H1 (cell line): ENCODE measurements around the gene HOXB4. TPM values are rescaled to one million over a fixed set of nuclear protein-coding genes. Genes with fewer than 3 reads are reported as not detected.
A peak's percentile ranks its signal among the peaks of the same experiment; 100 is the strongest.

Source experiments
- CTCF ChIA-PET: fragments of 300-600 bp; sonication (Branson Sonifier 250); formaldehyde crosslinking; loops from one replicate; lab custom pipeline; 2021; ENCODE audit not compliant: partially characterized antibody; lab: Charles Lee
- POLR2A ChIA-PET: fragments of 300-600 bp; sonication (Branson Sonifier 250); formaldehyde crosslinking; loops from one replicate; lab custom pipeline; 2021; ENCODE audit warnings: inconsistent platforms; ENCODE audit not compliant: partially characterized antibody; lab: Charles Lee
- DNase-seq, 2 experiments: peaks; one replicate each; pipeline versions ENCODE4 v3.0.0 to v3.0.0-alpha.2; 2010 to 2022; ENCODE audit warnings: low spot score in 2 of 2, low read depth in 1 of 2, mixed read lengths in 1 of 2
- FAIRE-seq: peaks from 2 replicates; lab custom pipeline; 2011; peaks lifted over from hg19 to GRCh38; lab: Jason Lieb, UNC
- H2AFZ ChIP-seq: 2 replicates; pipeline ENCODE4 v1.8.1; 2012; ENCODE audit warnings: low read length, inconsistent platforms
- H2AK5ac ChIP-seq: 2 replicates; pipeline ENCODE4 v1.6.1; 2013; ENCODE audit warnings: low read depth, low read length
- H2BK120ac ChIP-seq: replicated peaks from 2 replicates; pipeline ENCODE3; 2013; ENCODE audit warnings: low read depth, low read length, inconsistent platforms
- H2BK12ac ChIP-seq: 2 replicates; pipeline ENCODE4 v1.6.1; 2013; ENCODE audit warnings: low read depth, low read length
- H2BK15ac ChIP-seq: 2 replicates; pipeline ENCODE4 v1.6.1; 2013; ENCODE audit warnings: low read length
- H2BK20ac ChIP-seq: 2 replicates; pipeline ENCODE4 v1.6.1; 2013; ENCODE audit warnings: low read length
- H2BK5ac ChIP-seq: 2 replicates; pipeline ENCODE4 v1.6.1; 2013; ENCODE audit warnings: low read depth, low read length
- H3K14ac ChIP-seq: 2 replicates; pipeline ENCODE4 v1.6.1; 2013; ENCODE audit warnings: inconsistent platforms; ENCODE audit not compliant: insufficient read length
- H3K18ac ChIP-seq: 2 replicates; pipeline ENCODE4 v1.6.1; 2013; ENCODE audit warnings: low read length; ENCODE audit errors: extremely low read depth
- H3K23ac ChIP-seq: 2 replicates; pipeline ENCODE4 v1.6.1; 2013; ENCODE audit warnings: inconsistent platforms; ENCODE audit not compliant: insufficient read length
- H3K23me2 ChIP-seq: 2 replicates; pipeline ENCODE4 v1.6.1; 2013; ENCODE audit warnings: low read depth, low read length
- H3K27ac ChIP-seq: 2 replicates; pipeline ENCODE4 v1.6.1; 2011; ENCODE audit warnings: low read depth, low read length, inconsistent platforms
- H3K27me3 ChIP-seq, 4 experiments: replicated peaks in 1 of 4; 1 replicate in 1 of 4; 2 replicates in 3 of 4; pipeline versions ENCODE4 v1.6.1 to v1.8.1; 2011 to 2013; ENCODE audit warnings: low read length in 3 of 4, mild to moderate bottlenecking in 3 of 4, inconsistent platforms in 2 of 4, mixed read lengths in 2 of 4, moderate library complexity in 1 of 4; ENCODE audit not compliant: control insufficient read depth in 3 of 4, insufficient read depth in 3 of 4; ENCODE audit errors: extremely low read depth in 1 of 4
- H3K36me3 ChIP-seq, 4 experiments: 2 replicates each; pipeline versions ENCODE4 v1.6.1 to v1.8.1; 2011 to 2013; ENCODE audit warnings: mild to moderate bottlenecking in 4 of 4, low read length in 3 of 4, moderate library complexity in 2 of 4, control low read depth in 1 of 4, inconsistent platforms in 1 of 4; ENCODE audit not compliant: insufficient read depth in 4 of 4, control insufficient read depth in 2 of 4
- H3K4ac ChIP-seq: replicated peaks from 2 replicates; pipeline ENCODE3; 2013; ENCODE audit warnings: low read length, low read depth, mixed read lengths, inconsistent platforms; ENCODE audit not compliant: insufficient read length
- H3K4me1 ChIP-seq, 4 experiments: replicated peaks in 1 of 4; 1 replicate in 1 of 4; 2 replicates in 3 of 4; pipeline versions ENCODE4 v1.6.1 to v1.8.1; 2011 to 2013; ENCODE audit warnings: low read length in 3 of 4, inconsistent platforms in 2 of 4, mixed read lengths in 1 of 4; ENCODE audit not compliant: insufficient read depth in 4 of 4, control insufficient read depth in 3 of 4
- H3K4me2 ChIP-seq, 2 experiments: 2 replicates each; pipeline versions ENCODE4 v1.6.1 to v1.8.1; 2011 to 2013; ENCODE audit warnings: low read depth in 2 of 2, low read length in 2 of 2, control low read depth in 1 of 2, inconsistent platforms in 1 of 2, mild to moderate bottlenecking in 1 of 2; ENCODE audit not compliant: insufficient read depth in 1 of 2
- H3K4me3 ChIP-seq, 4 experiments: fragments of 200-600, 300-600 bp in 1 of 4; sonication (generic), shearing (Covaris generic), sonication (Bioruptor Twin) in 1 of 4; 2 replicates each; pipeline versions ENCODE4 v1.5.1 to v1.8.1; 2011 to 2016; ENCODE audit warnings: low read length in 4 of 4, low read depth in 3 of 4, control low read depth in 2 of 4, inconsistent platforms in 2 of 4, mild to moderate bottlenecking in 2 of 4, mixed read lengths in 1 of 4, moderate library complexity in 1 of 4; ENCODE audit not compliant: insufficient read depth in 2 of 4; ENCODE audit errors: extremely low read depth in 1 of 4
- H3K56ac ChIP-seq: replicated peaks from 2 replicates; pipeline ENCODE3; 2013; ENCODE audit warnings: low read depth, mild to moderate bottlenecking, mixed read lengths, low read length, inconsistent platforms; ENCODE audit not compliant: insufficient read length
- H3K79me1 ChIP-seq: 2 replicates; pipeline ENCODE4 v1.6.1; 2013; ENCODE audit warnings: low read depth, low read length, control low read depth
- H3K79me2 ChIP-seq, 2 experiments: 2 replicates each; pipeline versions ENCODE4 v1.6.1 to v1.8.1; 2012 to 2013; ENCODE audit warnings: low read length in 2 of 2, mild to moderate bottlenecking in 2 of 2, inconsistent platforms in 1 of 2; ENCODE audit not compliant: insufficient read depth in 2 of 2, control insufficient read depth in 1 of 2
- H3K9ac ChIP-seq, 4 experiments: replicated peaks in 1 of 4; 1 replicate in 1 of 4; 2 replicates in 3 of 4; pipeline versions ENCODE4 v1.6.1 to v1.8.1; 2011 to 2013; ENCODE audit warnings: low read depth in 3 of 4, low read length in 3 of 4, control low read depth in 2 of 4, mild to moderate bottlenecking in 2 of 4, moderate library complexity in 2 of 4, inconsistent platforms in 1 of 4; ENCODE audit errors: extremely low read depth in 1 of 4
- H3K9me3 ChIP-seq, 2 experiments: 2 replicates each; pipeline versions ENCODE4 v1.6.1 to v1.8.1; 2012 to 2013; ENCODE audit warnings: mild to moderate bottlenecking in 2 of 2, moderate library complexity in 2 of 2, control low read depth in 1 of 2, inconsistent platforms in 1 of 2, low read depth in 1 of 2, low read length in 1 of 2, mixed read lengths in 1 of 2; ENCODE audit not compliant: insufficient read depth in 2 of 2
- H4K20me1 ChIP-seq, 2 experiments: replicated peaks in 1 of 2; 2 replicates each; pipeline versions ENCODE3 to v1.8.1; 2011 to 2013; ENCODE audit warnings: inconsistent platforms in 2 of 2, low read length in 2 of 2, mild to moderate bottlenecking in 1 of 2; ENCODE audit not compliant: insufficient read depth in 2 of 2, control insufficient read depth in 1 of 2
- H4K5ac ChIP-seq: 2 replicates; pipeline ENCODE4 v1.6.1; 2013; ENCODE audit warnings: low read length, low read depth, mixed read lengths, inconsistent platforms; ENCODE audit not compliant: insufficient read length
- H4K8ac ChIP-seq: 2 replicates; pipeline ENCODE4 v1.8.0; 2013; ENCODE audit warnings: mild to moderate bottlenecking, moderate library complexity, low read length, inconsistent platforms; ENCODE audit not compliant: insufficient read depth; ENCODE audit errors: extremely low read depth
- H4K91ac ChIP-seq: replicated peaks from 2 replicates; pipeline ENCODE3; 2013; ENCODE audit warnings: low read length, mixed read lengths, inconsistent platforms; ENCODE audit not compliant: insufficient read length
- CBX8 ChIP-seq: fragments of 300-800, 300-1000 bp; sonication (generic); IDR thresholded peaks from 2 replicates; pipeline ENCODE4 v1.7.1; 2016; ENCODE audit warnings: low read depth, low read length, borderline replicate concordance
- EGR1 ChIP-seq: IDR thresholded peaks from 2 replicates; pipeline ENCODE4 v1.6.1; 2011; ENCODE audit warnings: low read depth, low read length, borderline replicate concordance
- EZH2 ChIP-seq: fragments of 200-600 bp; sonication (generic); IDR thresholded peaks from 2 replicates; pipeline ENCODE4 v1.7.1; 2012; ENCODE audit warnings: low read depth, mild to moderate bottlenecking, moderate library complexity, low read length, inconsistent platforms; ENCODE audit not compliant: severe bottlenecking
- FOSL1 ChIP-seq: IDR thresholded peaks from 2 replicates; pipeline ENCODE4 v1.6.1; 2011; ENCODE audit warnings: mild to moderate bottlenecking, low read depth, low read length, moderate library complexity; ENCODE audit not compliant: insufficient read depth
- RNF2 ChIP-seq: fragments of 200-900, 300-1000 bp; sonication (generic); IDR thresholded peaks from 2 replicates; pipeline ENCODE4 v1.7.1; 2016; ENCODE audit warnings: borderline replicate concordance, low read depth, mild to moderate bottlenecking, antibody characterized with exemption, low read length; ENCODE audit not compliant: poor library complexity, severe bottlenecking; ENCODE audit errors: missing control alignments
- SP2 ChIP-seq: IDR thresholded peaks from 2 replicates; pipeline ENCODE4 v1.6.1; 2012; ENCODE audit warnings: mild to moderate bottlenecking, low read length, inconsistent platforms
- SUZ12 ChIP-seq: fragments of 200-600 bp; sonication (generic); IDR thresholded peaks from 2 replicates; pipeline ENCODE4 v1.6.1; 2012; ENCODE audit warnings: mild to moderate bottlenecking, inconsistent platforms, low read length, moderate library complexity, mixed read lengths
- WGBS, 2 experiments: shearing (Covaris generic) in 1 of 2; methylation state at CpG; one replicate each; pipeline versions ENCODE4 v1.1.6 to v1.1.7; 2013 to 2015; ENCODE audit warnings: low lambda C conversion rate in 2 of 2, mixed read lengths in 2 of 2, inconsistent platforms in 1 of 2, low coverage in 1 of 2, missing lambda C conversion rate in 1 of 2; ENCODE audit not compliant: insufficient replicate concordance in 2 of 2, insufficient coverage in 1 of 2, insufficient read length in 1 of 2; ENCODE audit errors: extremely low coverage in 1 of 2, missing lambda C conversion rate in 1 of 2; 5-methylcytosine and 5-hydroxymethylcytosine counted together
- polyA plus RNA-seq, 7 experiments: library from polyadenylated mRNA; depleted of rRNA in 3 of 7; stranded (reverse) in 5 of 7; unstranded in 2 of 7; fragments of >200 nt in 5 of 7; fragments of 200-250 nt in 2 of 7; gene quantifications; 1 replicate in 5 of 7; 2 replicates in 1 of 7; 4 replicates in 1 of 7; pipeline versions ENCODE4 v1.2.1 to v1.2.3, GENCODE V29; 2011 to 2013; ENCODE audit warnings: missing spikeins in 2 of 7, mixed read lengths in 2 of 7
- total RNA-seq: library from RNA; stranded (reverse); fragmentation: NEBNext Ultra II Directional; extraction: Animal tissue kit (Norgen Biotek cat#: 25700); gene quantifications from 2 replicates; pipeline ENCODE4 v1.2.1, GENCODE V29; 2021

Gene HOXB4
- total and polyA plus RNA-seq, 2 of the 8 experiments (the other 6 are each of a cell fraction or from before 2014, with no cell fraction given), result not detected

GRCh38 chr17:48623583-48623982, 45.4 kb upstream of the HOXB4 start:
- Histone ChIP-seq H2BK15ac (no peak overlapping the region), H2AK5ac (peak overlapping the region; percentile 59; the same call in 1 of the 2 replicates), H3K79me2 (no peaks in the 10 kb centered on the region), H3K18ac (0 out of 2 replicates have a peak overlapping the region, but pooled peaks have one; percentile 14), H3K4me3 (no peak overlapping the region), H4K8ac (no peak overlapping the region), H3K4me2 (no peak overlapping the region), H2BK12ac (peak overlapping the region; percentile 22), H3K56ac (no peak overlapping the region), H4K20me1 (peaks cover 32 to 41% of the 10 kb centered on the region in 2 experiments), H4K5ac (no peak overlapping the region), H3K36me3 (peaks cover 0 to 13% (median 0%) of the 10 kb centered on the region in 4 experiments; a peak in 1 of 8 replicates), H3K23me2 (no peaks in the 10 kb centered on the region; the same call in 1 of the 2 replicates), H3K4me1 (peaks cover 0 to 12% (median 7%) of the 10 kb centered on the region in 4 experiments; a peak in 6 of 7 replicates), H3K4ac (no peak overlapping the region), H4K91ac (no peak overlapping the region), H3K27me3 (peaks cover 99 to 100% (median 100%) of the 10 kb centered on the region in 4 experiments), H2BK120ac (no peak overlapping the region), H2BK5ac (no peak overlapping the region), H3K79me1 (no peaks in the 10 kb centered on the region), H2AFZ (no peak overlapping the region), H2BK20ac (no peak overlapping the region), H3K9me3 (no peaks in the 10 kb centered on the region), H3K14ac (no peak overlapping the region), H3K23ac (no peak overlapping the region), H3K27ac (no peak overlapping the region), H3K9ac (no peak overlapping the region)
- TF ChIP-seq RNF2, result peak; percentile 79
- peak; percentile 21 for TF ChIP-seq SUZ12
- TF ChIP-seq FOSL1, result no peak
- no peak for TF ChIP-seq SP2
- peak; percentile 32 for TF ChIP-seq EZH2
- peak; percentile 78; the same call in 1 of the 2 replicates for TF ChIP-seq CBX8
- no peak for TF ChIP-seq EGR1
- FAIRE-seq (no peak), DNase-seq (no peak)
- WGBS, 2 experiments, result 22% methylated on average over 4 of the region's 4 CpGs; no CpG with 5 or more reads in 1 of the 2 experiments
- ChIA-PET CTCF (interaction anchor here (0.6 to 4.4 kb wide), 14 partner anchors 8 to 1596 kb away, joined by 3 to 21 read pairs (median 3); partner anchors contain the start of genes HOXB5 and HOXB8), POLR2A (interaction anchor here (1.9 kb wide), 1 partner anchor 36 kb away, joined by 4 read pairs; no protein-coding TSS in a partner anchor)
